Measurements from ENCODE around the gene PRKCA.

DNA sequence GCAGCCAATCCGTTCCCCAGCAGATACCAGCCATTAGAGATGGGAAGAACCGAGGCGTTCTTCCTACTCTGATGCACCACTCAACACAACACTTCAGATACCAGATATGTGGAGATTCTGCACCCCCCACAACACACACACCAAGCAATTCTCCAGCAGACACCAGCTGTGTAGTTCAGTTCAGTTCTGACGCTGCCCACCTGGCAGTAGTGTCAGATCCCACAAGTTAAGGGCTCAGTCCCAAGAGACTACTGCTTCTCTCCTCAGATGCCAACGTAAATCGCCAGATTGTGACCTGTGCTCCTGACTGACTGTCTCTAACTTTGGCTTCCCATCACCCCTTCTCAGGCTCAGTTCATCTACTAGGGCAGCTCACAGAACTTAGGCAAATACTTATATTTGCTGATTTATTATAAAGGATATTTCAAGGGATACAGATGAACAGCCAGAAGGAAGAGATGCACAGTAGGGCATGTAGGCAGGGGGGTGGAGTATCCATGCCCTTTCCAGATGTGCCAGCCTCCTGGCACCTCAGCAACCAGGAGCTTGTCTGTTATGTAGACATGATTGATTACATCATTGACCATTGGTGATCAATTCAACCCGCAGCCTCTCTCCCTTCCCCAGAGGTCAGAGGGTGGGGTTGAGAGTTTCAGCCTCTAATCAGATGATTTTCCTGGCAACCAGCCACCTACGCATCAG lies 110.6 kb downstream of the PRKCA start:
- TF ChIP-seq, protein P1, sequence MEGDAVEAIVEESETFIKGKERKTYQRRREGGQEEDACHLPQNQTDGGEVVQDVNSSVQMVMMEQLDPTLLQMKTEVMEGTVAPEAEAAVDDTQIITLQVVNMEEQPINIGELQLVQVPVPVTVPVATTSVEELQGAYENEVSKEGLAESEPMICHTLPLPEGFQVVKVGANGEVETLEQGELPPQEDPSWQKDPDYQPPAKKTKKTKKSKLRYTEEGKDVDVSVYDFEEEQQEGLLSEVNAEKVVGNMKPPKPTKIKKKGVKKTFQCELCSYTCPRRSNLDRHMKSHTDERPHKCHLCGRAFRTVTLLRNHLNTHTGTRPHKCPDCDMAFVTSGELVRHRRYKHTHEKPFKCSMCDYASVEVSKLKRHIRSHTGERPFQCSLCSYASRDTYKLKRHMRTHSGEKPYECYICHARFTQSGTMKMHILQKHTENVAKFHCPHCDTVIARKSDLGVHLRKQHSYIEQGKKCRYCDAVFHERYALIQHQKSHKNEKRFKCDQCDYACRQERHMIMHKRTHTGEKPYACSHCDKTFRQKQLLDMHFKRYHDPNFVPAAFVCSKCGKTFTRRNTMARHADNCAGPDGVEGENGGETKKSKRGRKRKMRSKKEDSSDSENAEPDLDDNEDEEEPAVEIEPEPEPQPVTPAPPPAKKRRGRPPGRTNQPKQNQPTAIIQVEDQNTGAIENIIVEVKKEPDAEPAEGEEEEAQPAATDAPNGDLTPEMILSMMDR (conservative IDR thresholded peaks at IDR 0.05; ENCODE audit: low read depth in 2 of 2) = no peak
- TF ChIP-seq POLR2AphosphoS5 (IDR thresholded peaks at IDR 0.05; ENCODE audit: low read depth) (no peak), EZH2 (IDR thresholded peaks at IDR 0.05; ENCODE audit: low read depth, unreplicated experiment) (no peak), EZH2phosphoT487 (IDR thresholded peaks at IDR 0.05; ENCODE audit: unreplicated experiment) (no peak)
- TF ChIP-seq, protein P2, sequence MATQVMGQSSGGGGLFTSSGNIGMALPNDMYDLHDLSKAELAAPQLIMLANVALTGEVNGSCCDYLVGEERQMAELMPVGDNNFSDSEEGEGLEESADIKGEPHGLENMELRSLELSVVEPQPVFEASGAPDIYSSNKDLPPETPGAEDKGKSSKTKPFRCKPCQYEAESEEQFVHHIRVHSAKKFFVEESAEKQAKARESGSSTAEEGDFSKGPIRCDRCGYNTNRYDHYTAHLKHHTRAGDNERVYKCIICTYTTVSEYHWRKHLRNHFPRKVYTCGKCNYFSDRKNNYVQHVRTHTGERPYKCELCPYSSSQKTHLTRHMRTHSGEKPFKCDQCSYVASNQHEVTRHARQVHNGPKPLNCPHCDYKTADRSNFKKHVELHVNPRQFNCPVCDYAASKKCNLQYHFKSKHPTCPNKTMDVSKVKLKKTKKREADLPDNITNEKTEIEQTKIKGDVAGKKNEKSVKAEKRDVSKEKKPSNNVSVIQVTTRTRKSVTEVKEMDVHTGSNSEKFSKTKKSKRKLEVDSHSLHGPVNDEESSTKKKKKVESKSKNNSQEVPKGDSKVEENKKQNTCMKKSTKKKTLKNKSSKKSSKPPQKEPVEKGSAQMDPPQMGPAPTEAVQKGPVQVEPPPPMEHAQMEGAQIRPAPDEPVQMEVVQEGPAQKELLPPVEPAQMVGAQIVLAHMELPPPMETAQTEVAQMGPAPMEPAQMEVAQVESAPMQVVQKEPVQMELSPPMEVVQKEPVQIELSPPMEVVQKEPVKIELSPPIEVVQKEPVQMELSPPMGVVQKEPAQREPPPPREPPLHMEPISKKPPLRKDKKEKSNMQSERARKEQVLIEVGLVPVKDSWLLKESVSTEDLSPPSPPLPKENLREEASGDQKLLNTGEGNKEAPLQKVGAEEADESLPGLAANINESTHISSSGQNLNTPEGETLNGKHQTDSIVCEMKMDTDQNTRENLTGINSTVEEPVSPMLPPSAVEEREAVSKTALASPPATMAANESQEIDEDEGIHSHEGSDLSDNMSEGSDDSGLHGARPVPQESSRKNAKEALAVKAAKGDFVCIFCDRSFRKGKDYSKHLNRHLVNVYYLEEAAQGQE (IDR thresholded peaks at IDR 0.05; ENCODE audit: unreplicated experiment) = no peak
